Thymus (tissue), 11 donors: ENCODE measurements around the gene THAP11. TPM values are rescaled to one million over a fixed set of nuclear protein-coding genes. Genes with fewer than 3 reads are reported as not detected.

Source experiments
- DNase-seq, 9 donors: peaks; one replicate each; pipeline ENCODE4 v3.0.0-alpha.2; 2013; ENCODE audit warnings: low spot score in 9 of 9, low read depth in 6 of 9, missing footprints in 1 of 9
- H3K27ac ChIP-seq, 2 donors: one replicate each; pipeline ENCODE4 v1.5.1; 2013; ENCODE audit warnings: control low read depth in 1 of 2, low read depth in 1 of 2, low read length in 1 of 2, mild to moderate bottlenecking in 1 of 2, moderate library complexity in 1 of 2
- H3K27me3 ChIP-seq, 2 donors: one replicate each; pipeline ENCODE4 v1.5.1; 2013; ENCODE audit warnings: low read length in 1 of 2; ENCODE audit not compliant: control insufficient read depth in 2 of 2, insufficient read depth in 1 of 2
- H3K36me3 ChIP-seq, 2 donors: one replicate each; pipeline ENCODE4 v1.5.1; 2013; ENCODE audit warnings: low read length in 1 of 2, mild to moderate bottlenecking in 1 of 2, moderate library complexity in 1 of 2; ENCODE audit not compliant: control insufficient read depth in 2 of 2, insufficient read depth in 2 of 2
- H3K4me1 ChIP-seq, 2 donors: one replicate each; pipeline ENCODE4 v1.5.1; 2013; ENCODE audit warnings: low read length in 2 of 2; ENCODE audit not compliant: control insufficient read depth in 2 of 2, insufficient read depth in 2 of 2
- H3K4me3 ChIP-seq, 2 donors: one replicate each; pipeline ENCODE4 v1.5.1; 2013; ENCODE audit warnings: low read length in 2 of 2, control low read depth in 1 of 2, mild to moderate bottlenecking in 1 of 2
- H3K9me3 ChIP-seq, 2 donors: one replicate each; pipeline ENCODE4 v1.5.1; 2013; ENCODE audit warnings: low read length in 1 of 2, mild to moderate bottlenecking in 1 of 2; ENCODE audit not compliant: control insufficient read depth in 2 of 2, insufficient read depth in 1 of 2
- WGBS: extraction: QIAGEN DNeasy Blood & Tissue Kit; methylation state at CpG from one replicate; pipeline ENCODE4 v1.1.7; 2013; 5-methylcytosine and 5-hydroxymethylcytosine counted together
- polyA plus RNA-seq: library from polyadenylated mRNA; stranded (reverse); fragments of 200-250 nt; gene quantifications from one replicate; pipeline ENCODE4 v1.2.3, GENCODE V29; 2013
- total RNA-seq: library from RNA; stranded (reverse); fragments of 120-200 nt; gene quantifications from one replicate; pipeline ENCODE4 v1.2.4, GENCODE V29; 2013
- donor health status: healthy.

Gene THAP11
- total and polyA plus RNA-seq, 2 donors: 25.7 to 38.2 TPM

DNA sequence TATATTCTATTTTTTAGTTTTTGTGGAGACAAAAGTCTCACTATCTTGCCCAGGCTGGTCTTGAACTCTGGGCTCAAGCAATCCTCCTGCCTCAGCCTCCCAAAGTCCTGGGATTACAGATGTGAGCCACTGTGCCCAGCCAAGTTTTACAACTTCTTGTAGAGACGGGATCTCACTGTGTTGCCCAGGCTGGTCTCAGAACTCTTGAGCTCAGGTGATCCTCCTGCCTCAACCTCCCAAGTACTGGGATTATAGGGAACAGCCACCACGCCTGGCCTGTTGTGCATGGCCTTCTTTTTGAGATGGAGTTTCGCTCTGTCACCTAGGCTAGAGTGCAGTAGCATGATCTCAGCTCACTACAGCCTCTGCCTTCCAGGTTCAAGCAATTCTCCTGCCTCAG lies 11.6 kb downstream of the THAP11 start:
- Histone ChIP-seq H3K4me1 (peaks cover 0 to 5% of the 10 kb centered on the region in 2 donors), H3K9me3 (no peaks in the 10 kb centered on the region), H3K27me3 (no peaks in the 10 kb centered on the region), H3K4me3 (no peak overlapping the region), H3K27ac (no peak overlapping the region), H3K36me3 (peaks cover 2 to 4% of the 10 kb centered on the region in 2 donors)
- no peak for DNase-seq
- 96% methylated on average over 3 of the region's 3 CpGs for WGBS

DNA sequence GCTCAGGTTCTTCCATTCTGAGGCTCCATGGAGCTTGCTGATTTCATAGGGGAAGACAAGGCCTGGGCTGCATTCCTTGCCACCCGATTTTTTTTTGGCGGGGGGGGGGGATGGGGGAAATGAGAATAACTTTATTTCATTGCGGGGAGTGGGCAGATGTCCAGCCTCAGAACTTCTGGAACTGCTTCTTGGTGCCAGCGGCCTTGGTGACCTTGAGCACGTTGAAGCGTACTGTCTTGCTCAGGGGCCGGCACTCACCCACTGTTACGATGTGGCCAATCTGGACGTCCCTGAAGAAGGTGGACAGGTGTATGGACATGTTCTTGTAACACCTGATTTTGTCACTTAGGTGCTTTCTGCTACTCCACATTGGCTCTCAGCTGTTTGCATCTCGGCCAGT lies 13.7 kb downstream of the THAP11 start:
- H3K4me1 ChIP-seq: peaks cover 0 to 2% of the 10 kb centered on the region in 2 donors
- H3K36me3 ChIP-seq: peaks cover 3 to 10% of the 10 kb centered on the region in 2 donors
- no peak overlapping the region for H3K27ac ChIP-seq
- WGBS: 90% methylated on average over 10 of the region's 10 CpGs
- no peak for DNase-seq
- no peaks in the 10 kb centered on the region for H3K27me3 ChIP-seq
- no peaks in the 10 kb centered on the region for H3K9me3 ChIP-seq
- no peak overlapping the region for H3K4me3 ChIP-seq

GRCh38 chr16:67856927-67857546 lies 14.9 kb downstream of the THAP11 start:
- peaks cover 13 to 17% of the 10 kb centered on the region in 2 donors for H3K36me3 ChIP-seq
- no peak overlapping the region for H3K4me3 ChIP-seq
- WGBS: 97% methylated on average over 5 of the region's 5 CpGs
- DNase-seq: no peak
- H3K4me1 ChIP-seq: peaks cover 0 to 2% of the 10 kb centered on the region in 2 donors
- no peaks in the 10 kb centered on the region for H3K9me3 ChIP-seq
- H3K27me3 ChIP-seq: no peaks in the 10 kb centered on the region
- H3K27ac ChIP-seq: no peak overlapping the region

DNA sequence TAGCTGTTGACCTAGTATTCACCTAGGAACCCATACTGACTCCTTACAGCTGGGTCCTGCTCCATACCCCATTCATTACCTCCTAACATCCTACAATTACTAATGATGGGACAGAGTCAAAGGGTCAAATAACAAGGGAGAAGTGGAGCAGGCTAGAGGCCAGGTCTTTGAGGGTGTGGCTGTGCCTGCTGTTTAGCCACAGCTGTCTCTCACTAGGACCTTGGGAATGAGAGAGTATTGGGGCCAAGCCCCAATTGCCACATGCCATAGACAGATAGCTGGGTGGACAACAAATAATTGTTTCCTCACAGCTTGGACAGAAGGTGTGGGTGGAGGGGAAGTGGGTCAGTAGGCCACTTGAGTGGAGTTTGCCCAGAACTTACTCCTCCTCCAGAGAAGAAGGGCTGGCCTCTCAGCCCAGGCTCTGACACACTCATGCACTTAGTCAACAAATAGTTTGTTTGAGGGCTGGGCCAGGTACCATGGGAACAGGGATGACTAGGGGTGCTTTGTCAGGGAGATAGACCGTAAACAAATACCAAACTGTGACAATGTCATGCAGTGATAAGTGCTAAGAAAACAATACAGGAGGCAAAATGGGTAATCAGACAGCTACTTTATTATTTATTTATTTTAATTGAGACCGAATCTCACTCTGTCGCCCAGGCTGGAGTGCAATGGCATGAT lies 15.6 kb downstream of the THAP11 start:
- peaks cover 14 to 17% of the 10 kb centered on the region in 2 donors for H3K36me3 ChIP-seq
- no peaks in the 10 kb centered on the region for H3K27me3 ChIP-seq
- H3K9me3 ChIP-seq: no peaks in the 10 kb centered on the region
- no peak for DNase-seq
- H3K4me1 ChIP-seq: peaks cover 0 to 2% of the 10 kb centered on the region in 2 donors
- no peak overlapping the region for H3K4me3 ChIP-seq
- H3K27ac ChIP-seq: no peak overlapping the region
- WGBS: 97% methylated on average over 3 of the region's 3 CpGs

DNA sequence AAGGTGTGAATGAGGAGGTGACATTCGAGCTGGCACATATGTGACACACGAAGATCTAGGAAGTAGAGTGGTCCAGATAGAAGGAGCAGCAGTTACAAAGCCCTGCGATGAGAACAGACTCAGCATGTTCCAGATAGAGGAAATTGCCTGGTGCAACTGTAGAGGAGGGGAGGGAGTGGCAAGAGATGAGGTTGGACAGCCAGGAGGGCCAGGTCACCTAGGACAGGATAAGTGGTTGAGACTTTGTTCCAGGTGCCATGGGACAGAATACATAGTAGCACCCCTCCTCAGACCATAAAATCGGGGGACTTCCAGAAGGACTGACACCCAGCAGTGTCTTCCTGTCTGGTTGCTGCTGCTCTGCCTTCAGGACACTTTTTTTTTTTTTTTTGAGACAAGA lies 16.4 kb downstream of the THAP11 start:
- 90% methylated on average over 4 of the region's 4 CpGs for WGBS
- no peak overlapping the region for H3K4me3 ChIP-seq
- no peak overlapping the region for H3K27ac ChIP-seq
- H3K4me1 ChIP-seq: peaks cover 0 to 2% of the 10 kb centered on the region in 2 donors
- peaks cover 15 to 19% of the 10 kb centered on the region in 2 donors for H3K36me3 ChIP-seq
- H3K9me3 ChIP-seq: no peaks in the 10 kb centered on the region
- no peaks in the 10 kb centered on the region for H3K27me3 ChIP-seq
- DNase-seq: no peak

- WGBS: 96% methylated on average over 8 of the region's 8 CpGs
- no peaks in the 10 kb centered on the region for H3K27me3 ChIP-seq
- no peak overlapping the region for H3K4me3 ChIP-seq
- no peaks in the 10 kb centered on the region for H3K9me3 ChIP-seq
- H3K36me3 ChIP-seq: peaks cover 20 to 26% of the 10 kb centered on the region in 2 donors
- no peak for DNase-seq
- H3K4me1 ChIP-seq: peaks cover 0 to 5% of the 10 kb centered on the region in 2 donors
- H3K27ac ChIP-seq: no peak overlapping the region
Measured at GRCh38 chr16:67860589-67861398, 18.7 kb downstream of the THAP11 start.

GRCh38 chr16:67861877-67862276 lies 19.8 kb downstream of the THAP11 start:
- DNase-seq: no peak
- H3K27me3 ChIP-seq: no peaks in the 10 kb centered on the region
- no peaks in the 10 kb centered on the region for H3K9me3 ChIP-seq
- no peak overlapping the region for H3K4me3 ChIP-seq
- WGBS: 97% methylated on average over 6 of the region's 6 CpGs
- H3K27ac ChIP-seq: no peak overlapping the region
- H3K36me3 ChIP-seq: peaks cover 20 to 36% of the 10 kb centered on the region in 2 donors
- H3K4me1 ChIP-seq: peaks cover 0 to 4% of the 10 kb centered on the region in 2 donors

DNA sequence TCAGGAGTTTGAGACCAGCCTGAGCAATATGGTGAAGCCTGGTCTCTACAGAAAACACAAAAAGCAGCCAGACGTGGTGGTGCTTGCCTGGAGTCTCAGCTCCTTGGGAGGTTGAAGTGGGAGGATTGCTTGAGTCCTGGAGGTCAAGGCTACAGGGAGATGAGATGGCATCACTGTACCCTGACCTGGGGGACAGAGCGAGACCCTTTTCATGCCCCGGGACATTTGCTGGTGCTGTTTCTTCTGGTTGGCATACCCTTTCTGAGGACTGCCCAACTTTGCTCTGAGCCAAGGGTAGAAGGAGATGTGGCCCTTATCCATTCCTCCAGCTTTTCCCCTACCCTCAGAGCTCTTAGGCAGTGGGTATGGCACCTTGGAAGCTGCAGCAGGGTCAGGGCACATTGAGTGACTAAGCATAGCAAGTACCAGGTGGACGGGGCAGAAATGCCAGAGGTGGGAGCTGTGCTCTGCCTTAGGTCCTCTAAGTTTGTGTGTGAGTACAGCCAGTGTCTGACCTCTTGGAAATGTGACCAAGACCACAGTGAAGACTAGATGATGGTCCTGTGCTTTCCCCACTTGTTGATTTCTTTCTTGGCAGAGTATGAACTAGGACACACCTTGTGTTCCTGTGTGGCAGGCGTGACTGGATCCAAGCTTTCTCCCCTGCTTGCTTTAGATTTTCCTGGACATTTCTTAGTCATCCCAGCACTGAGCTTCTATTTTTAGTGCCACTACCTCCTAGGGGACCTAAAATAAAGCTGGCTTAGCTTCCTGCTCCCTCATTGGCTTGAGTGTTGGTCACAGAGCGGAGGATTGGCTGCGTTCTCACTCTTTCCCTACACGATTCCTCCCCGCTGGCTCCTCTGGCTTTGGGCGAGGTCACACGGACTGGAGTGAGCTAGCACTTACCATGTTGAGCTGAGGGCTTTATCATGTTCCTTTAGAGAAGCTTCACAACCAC lies 20.8 kb downstream of the THAP11 start:
- H3K9me3 ChIP-seq: no peaks in the 10 kb centered on the region
- no peak overlapping the region for H3K27ac ChIP-seq
- no peak overlapping the region for H3K4me3 ChIP-seq

More for the DNA sequence above, 20.8 kb downstream of the THAP11 start:
- Histone ChIP-seq H3K4me1 (peaks cover 0 to 2% of the 10 kb centered on the region in 2 donors), H3K36me3 (peaks cover 24 to 45% of the 10 kb centered on the region in 2 donors), H3K27me3 (no peaks in the 10 kb centered on the region)
- WGBS: 96% methylated on average over 11 of the region's 11 CpGs
- no peak for DNase-seq
